HepG2 (cell line): ENCODE results near the gene SKIDA1. TPM values are rescaled to one million over a fixed set of nuclear protein-coding genes. Genes with fewer than 3 reads are reported as not detected.
A peak's percentile ranks its signal among the peaks of the same experiment; 100 is the strongest.

ENCODE experiments used
- KLF11 ChIP-seq: IDR thresholded peaks from 2 replicates; pipeline ENCODE4 v1.6.1; 2016; ENCODE audit warnings: missing compliant biosample characterization
- MAFG ChIP-seq: sonication (generic); formaldehyde crosslinking; IDR thresholded peaks from 2 replicates; pipeline ENCODE4 v1.5.1; 2020; ENCODE audit warnings: mild to moderate bottlenecking, missing genetic modification reagents
- MXI1 ChIP-seq: IDR thresholded peaks from 3 replicates; pipeline ENCODE4 v1.6.1; 2012; ENCODE audit warnings: low read depth, low read length, inconsistent platforms, borderline replicate concordance
- PCBP2 ChIP-seq: fragments of 200-400 bp; formaldehyde crosslinking; optimal IDR thresholded peaks from 2 replicates; pipeline ENCODE3; 2018; ENCODE audit warnings: low read length, low read depth; ENCODE audit not compliant: poor library complexity, severe bottlenecking
- ZNF646 ChIP-seq: sonication (generic); formaldehyde crosslinking; IDR thresholded peaks from 2 replicates; pipeline ENCODE4 v1.9.0; 2021; ENCODE audit warnings: mild to moderate bottlenecking, missing genetic modification reagents
- ZNF776 ChIP-seq: sonication (generic); formaldehyde crosslinking; IDR thresholded peaks from 2 replicates; pipeline ENCODE4 v1.4.0; 2020; ENCODE audit warnings: mild to moderate bottlenecking, missing genetic modification reagents
- polyA plus RNA-seq, 8 experiments: library from polyadenylated mRNA; depleted of rRNA in 3 of 8; stranded (reverse) in 7 of 8; unstranded in 1 of 8; fragments of >200 nt; fragmentation: Illumina TruSeq in 4 of 8; extraction: Trizol in 4 of 8; gene quantifications; 2 replicates each; pipeline versions ENCODE4 v1.2.1 to v1.2.3, GENCODE V29; 2011 to 2016; ENCODE audit warnings: low read depth in 4 of 8, missing spikeins in 1 of 8, mixed read lengths in 1 of 8; ENCODE audit not compliant: insufficient read depth in 1 of 8
- total RNA-seq, 5 experiments: library from RNA; depleted of rRNA; stranded (reverse); fragments of >200 nt; fragmentation: Illumina TruSeq; extraction: Trizol; gene quantifications; 2 replicates each; pipeline ENCODE4 v1.2.3, GENCODE V29; 2016; ENCODE audit warnings: low read depth in 1 of 5

Gene SKIDA1
- total and polyA plus RNA-seq, 2 of the 13 experiments (the other 11 are each of a cell fraction or from before 2014, with no cell fraction given), result 0.73 to 1.5 TPM

- TF ChIP-seq PCBP2, result no peak
- no peak for TF ChIP-seq ZNF646
- TF ChIP-seq MAFG (CRISPR knock-in tag), result no peak
- TF ChIP-seq ZNF776 (CRISPR knock-in tag), result no peak
- TF ChIP-seq MXI1, result peak; percentile 40; the same call in 1 of the 3 replicates
- no peak for TF ChIP-seq KLF11 (CRISPR knock-in tag)
Measured at GRCh38 chr10:21534604-21535493, 9.4 kb upstream of the SKIDA1 start (continued).
